Loucy (cell line): ENCODE data around the gene HACD4.

Experiments used
- H2AFZ ChIP-seq: fragments of 200-600 bp; sonication (generic); 2 replicates; pipeline ENCODE4 v1.6.0; 2016; ENCODE audit warnings: antibody characterized with exemption, mild to moderate bottlenecking, low read length, moderate library complexity
- H3F3A ChIP-seq: fragments of 200-600 bp; 2 replicates; pipeline ENCODE4 v1.6.0; 2016; ENCODE audit warnings: antibody characterized with exemption, low read depth, mild to moderate bottlenecking
- H3K27me3 ChIP-seq: fragments of 200-600 bp; sonication (generic); 2 replicates; pipeline ENCODE4 v1.6.1; 2014; ENCODE audit warnings: low read length, mild to moderate bottlenecking; ENCODE audit not compliant: insufficient read depth, poor library complexity, severe bottlenecking
- H3K36me3 ChIP-seq: fragments of 200-600 bp; sonication (generic); 2 replicates; pipeline ENCODE4 v1.6.1; 2016; ENCODE audit warnings: low read length; ENCODE audit not compliant: insufficient read depth
- H3K4me1 ChIP-seq: fragments of 200-600 bp; sonication (generic); 2 replicates; pipeline ENCODE4 v1.5.1; 2014; ENCODE audit warnings: low read length, mild to moderate bottlenecking; ENCODE audit not compliant: insufficient read depth, poor library complexity, severe bottlenecking
- H3K4me2 ChIP-seq: fragments of 200-600 bp; sonication (generic); 2 replicates; pipeline ENCODE4 v1.6.0; 2014; ENCODE audit warnings: antibody characterized with exemption, low read length, low read depth, mild to moderate bottlenecking; ENCODE audit not compliant: poor library complexity, severe bottlenecking
- H3K4me3 ChIP-seq: fragments of 200-600 bp; sonication (generic); 2 replicates; pipeline ENCODE4 v1.5.1; 2014; ENCODE audit warnings: low read length, mild to moderate bottlenecking, mixed read lengths; ENCODE audit not compliant: poor library complexity, severe bottlenecking
- H3K79me2 ChIP-seq: fragments of 200-600 bp; sonication (generic); 2 replicates; pipeline ENCODE4 v1.6.1; 2014; ENCODE audit warnings: low read length; ENCODE audit not compliant: insufficient read depth
- H3K9ac ChIP-seq: fragments of 200-600 bp; sonication (generic); 2 replicates; pipeline ENCODE4 v1.6.0; 2014; ENCODE audit warnings: mild to moderate bottlenecking, low read depth, low read length, moderate library complexity; ENCODE audit not compliant: poor library complexity, severe bottlenecking
- H3K9me2 ChIP-seq: fragments of 200-600 bp; sonication (generic); replicated peaks from 2 replicates; pipeline ENCODE4 v1.6.1; 2016; ENCODE audit warnings: low read depth, low read length, mixed read lengths
- H3K9me3 ChIP-seq: fragments of 200-600 bp; sonication (generic); 2 replicates; pipeline ENCODE4 v1.6.1; 2014; ENCODE audit warnings: mild to moderate bottlenecking, antibody characterized with exemption, low read length, low read depth; ENCODE audit not compliant: insufficient read depth
- H4K20me1 ChIP-seq: fragments of 200-600 bp; sonication (generic); 2 replicates; pipeline ENCODE4 v1.6.0; 2014; ENCODE audit warnings: antibody characterized with exemption, low read length, mild to moderate bottlenecking; ENCODE audit not compliant: insufficient read depth, poor library complexity, severe bottlenecking
- EZH2phosphoT487 ChIP-seq: fragments of 200-600 bp; IDR thresholded peaks from 2 replicates; pipeline ENCODE4 v1.6.1; 2018; ENCODE audit warnings: antibody characterized with exemption, mild to moderate bottlenecking, moderate library complexity, borderline replicate concordance
- TF ChIP-seq, protein P1 (sequence below): fragments of 200-600 bp; sonication (generic); conservative IDR thresholded peaks from 2 replicates; pipeline ENCODE4 v1.5.1; 2014; ENCODE audit warnings: mild to moderate bottlenecking, antibody characterized with exemption, low read length

HACD4 gene

GRCh38 chr9:21016701-21017491 lies 14.5 kb downstream of the HACD4 start:
- Histone ChIP-seq H3K9me3 (no peaks in the 10 kb centered on the region), H3K4me1 (no peaks in the 10 kb centered on the region), H3K36me3 (no peaks in the 10 kb centered on the region), H3K79me2 (no peaks in the 10 kb centered on the region), H3F3A (no peaks in the 10 kb centered on the region), H3K9me2 (no peaks in the 10 kb centered on the region), H3K4me2 (no peak overlapping the region), H2AFZ (no peak overlapping the region), H3K27me3 (no peaks in the 10 kb centered on the region), H3K9ac (no peak overlapping the region), H3K4me3 (no peak overlapping the region), H4K20me1 (no peaks in the 10 kb centered on the region)
- TF ChIP-seq EZH2phosphoT487: no peak
- TF ChIP-seq, protein P1, sequence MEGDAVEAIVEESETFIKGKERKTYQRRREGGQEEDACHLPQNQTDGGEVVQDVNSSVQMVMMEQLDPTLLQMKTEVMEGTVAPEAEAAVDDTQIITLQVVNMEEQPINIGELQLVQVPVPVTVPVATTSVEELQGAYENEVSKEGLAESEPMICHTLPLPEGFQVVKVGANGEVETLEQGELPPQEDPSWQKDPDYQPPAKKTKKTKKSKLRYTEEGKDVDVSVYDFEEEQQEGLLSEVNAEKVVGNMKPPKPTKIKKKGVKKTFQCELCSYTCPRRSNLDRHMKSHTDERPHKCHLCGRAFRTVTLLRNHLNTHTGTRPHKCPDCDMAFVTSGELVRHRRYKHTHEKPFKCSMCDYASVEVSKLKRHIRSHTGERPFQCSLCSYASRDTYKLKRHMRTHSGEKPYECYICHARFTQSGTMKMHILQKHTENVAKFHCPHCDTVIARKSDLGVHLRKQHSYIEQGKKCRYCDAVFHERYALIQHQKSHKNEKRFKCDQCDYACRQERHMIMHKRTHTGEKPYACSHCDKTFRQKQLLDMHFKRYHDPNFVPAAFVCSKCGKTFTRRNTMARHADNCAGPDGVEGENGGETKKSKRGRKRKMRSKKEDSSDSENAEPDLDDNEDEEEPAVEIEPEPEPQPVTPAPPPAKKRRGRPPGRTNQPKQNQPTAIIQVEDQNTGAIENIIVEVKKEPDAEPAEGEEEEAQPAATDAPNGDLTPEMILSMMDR: no peak

GRCh38 chr9:21015995-21016394 lies 15.4 kb downstream of the HACD4 start:
- H3K4me2 ChIP-seq: no peak overlapping the region

DNA sequence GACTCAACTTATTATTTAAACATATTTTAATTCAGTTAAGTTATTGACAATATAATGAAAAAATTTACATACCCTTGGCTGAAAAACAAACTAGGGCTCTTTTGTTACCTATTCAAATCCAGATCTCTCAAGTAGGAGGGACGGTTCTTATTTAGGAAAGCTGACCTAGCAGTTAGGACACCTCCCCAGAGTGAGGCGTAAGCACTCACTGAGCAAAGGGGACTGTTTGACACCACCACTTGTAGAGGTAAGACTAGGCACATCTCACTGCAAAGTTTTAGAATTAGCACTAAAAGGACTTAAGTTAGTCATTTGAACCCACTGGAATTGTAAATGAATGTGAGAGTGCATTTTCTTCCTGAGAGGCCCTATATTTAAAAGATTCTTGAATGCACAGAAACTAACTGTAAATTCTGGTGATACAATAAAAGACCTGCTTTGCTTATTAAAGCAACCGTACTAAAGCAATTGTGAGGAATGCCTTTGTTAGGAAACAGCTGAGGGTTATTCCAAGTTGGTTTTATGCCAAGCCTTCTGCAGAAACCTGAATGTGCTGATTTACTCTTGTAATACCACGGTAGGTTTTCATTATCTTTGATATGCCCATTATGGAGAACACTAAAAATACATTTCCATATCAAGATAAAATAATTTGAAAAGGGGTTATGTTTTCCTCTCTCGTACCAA lies 16.2 kb downstream of the HACD4 start:
- TF ChIP-seq, protein P1: no peak
- TF ChIP-seq EZH2phosphoT487: no peak
- H3K4me3 ChIP-seq: no peak overlapping the region
- H3K4me2 ChIP-seq: no peak overlapping the region
- H3K79me2 ChIP-seq: no peaks in the 10 kb centered on the region
- no peaks in the 10 kb centered on the region for H3K36me3 ChIP-seq
- no peak overlapping the region for H2AFZ ChIP-seq
- H3K9me3 ChIP-seq: no peaks in the 10 kb centered on the region
- no peaks in the 10 kb centered on the region for H3K27me3 ChIP-seq
- H3F3A ChIP-seq: no peaks in the 10 kb centered on the region
- H3K9ac ChIP-seq: no peak overlapping the region
- no peaks in the 10 kb centered on the region for H3K4me1 ChIP-seq
- no peaks in the 10 kb centered on the region for H4K20me1 ChIP-seq
- no peaks in the 10 kb centered on the region for H3K9me2 ChIP-seq

More at GRCh38 chr9:21015995-21016394, 15.4 kb downstream of the HACD4 start:
- TF ChIP-seq, protein P1: no peak
- TF ChIP-seq EZH2phosphoT487: no peak
- Histone ChIP-seq H3K9me2 (no peaks in the 10 kb centered on the region), H3K9me3 (no peaks in the 10 kb centered on the region), H3K4me1 (no peaks in the 10 kb centered on the region), H3K79me2 (no peaks in the 10 kb centered on the region), H3K4me3 (no peak overlapping the region), H3K36me3 (no peaks in the 10 kb centered on the region), H2AFZ (no peak overlapping the region), H3K27me3 (no peaks in the 10 kb centered on the region), H3K9ac (no peak overlapping the region), H4K20me1 (no peaks in the 10 kb centered on the region), H3F3A (no peaks in the 10 kb centered on the region)
